Neural cell (in vitro differentiated cells): Measurements from ENCODE around the gene ACP1. TPM values are rescaled to one million over a fixed set of nuclear protein-coding genes. Genes with fewer than 3 reads are reported as not detected.
"Not testable (repeated sequence)": the region's sequence is repeated elsewhere in the genome, so short reads cannot be mapped to it uniquely, and the experiment has no call there.

Source experiments
- H2AFZ ChIP-seq: fragments of 200-600, 300-800 bp; sonication (generic), shearing (Covaris generic); 2 replicates; pipeline ENCODE4 v1.6.0; 2014; ENCODE audit warnings: low read depth, mild to moderate bottlenecking, antibody characterized with exemption, low read length, moderate library complexity
- H3F3A ChIP-seq: fragments of 200-600 bp; shearing (Covaris generic); 2 replicates; pipeline ENCODE4 v1.6.1; 2016; ENCODE audit warnings: mild to moderate bottlenecking, moderate library complexity, mixed read lengths, antibody characterized with exemption, low read length; ENCODE audit not compliant: insufficient read depth, poor library complexity, severe bottlenecking
- H3K27ac ChIP-seq: fragments of 200-600, 300-800 bp; sonication (generic), shearing (Covaris generic); 2 replicates; pipeline ENCODE4 v1.5.1; 2014; ENCODE audit warnings: mild to moderate bottlenecking, low read length, moderate library complexity
- H3K27me3 ChIP-seq: fragments of 300-800, 200-600 bp; sonication (generic), shearing (Covaris generic); 2 replicates; pipeline ENCODE4 v1.6.0; 2014; ENCODE audit warnings: mild to moderate bottlenecking, low read depth, low read length, moderate library complexity; ENCODE audit not compliant: insufficient read depth
- H3K36me3 ChIP-seq: fragments of 300-800, 200-600 bp; sonication (generic), shearing (Covaris generic); 2 replicates; pipeline ENCODE4 v1.5.1; 2014; ENCODE audit warnings: mild to moderate bottlenecking, antibody characterized with exemption, low read length, moderate library complexity; ENCODE audit not compliant: insufficient read depth
- H3K4me2 ChIP-seq: fragments of 300-800, 200-600 bp; sonication (generic), shearing (Covaris generic); 2 replicates; pipeline ENCODE4 v1.6.0; 2014; ENCODE audit warnings: mild to moderate bottlenecking, low read length
- H3K4me3 ChIP-seq: fragments of 300-800, 200-600 bp; sonication (generic), shearing (Covaris generic); 2 replicates; pipeline ENCODE4 v1.5.1; 2014; ENCODE audit warnings: mild to moderate bottlenecking, low read length, moderate library complexity
- H3K79me2 ChIP-seq: fragments of 200-600 bp; shearing (Covaris generic); replicated peaks from 2 replicates; pipeline ENCODE4 v1.6.0; 2014; ENCODE audit warnings: mild to moderate bottlenecking, low read length, moderate library complexity; ENCODE audit not compliant: insufficient read depth
- H3K9ac ChIP-seq: fragments of 300-800, 200-600 bp; sonication (generic), shearing (Covaris generic); 2 replicates; pipeline ENCODE4 v1.6.1; 2016; ENCODE audit warnings: mild to moderate bottlenecking, low read length, mixed read lengths
- H3K9me2 ChIP-seq: fragments of 200-600 bp; shearing (Covaris generic); 2 replicates; pipeline ENCODE4 v1.6.1; 2016; ENCODE audit warnings: mild to moderate bottlenecking, low read length, mixed read lengths; ENCODE audit not compliant: insufficient read depth
- H3K9me3 ChIP-seq: fragments of 200-600, 300-800 bp; sonication (generic), shearing (Covaris generic); 2 replicates; pipeline ENCODE4 v1.6.1; 2016; ENCODE audit warnings: mild to moderate bottlenecking, mixed run types, low read length, moderate library complexity, mixed read lengths
- H4K20me1 ChIP-seq: fragments of 200-600 bp; shearing (Covaris generic); 2 replicates; pipeline ENCODE4 v1.6.1; 2016; ENCODE audit warnings: mild to moderate bottlenecking, mixed run types; ENCODE audit not compliant: insufficient read depth
- EP300 ChIP-seq: fragments of 450-650 bp; conservative IDR thresholded peaks from 2 replicates; pipeline ENCODE4 v1.6.1; 2014; ENCODE audit warnings: antibody characterized with exemption, mild to moderate bottlenecking, moderate library complexity; ENCODE audit not compliant: poor library complexity, severe bottlenecking
- EZH2 ChIP-seq: fragments of 200-600, 300-800 bp; shearing (Covaris generic), sonication (generic); IDR thresholded peaks from 2 replicates; pipeline ENCODE4 v1.6.1; 2014; ENCODE audit warnings: antibody characterized with exemption, low read length, borderline replicate concordance, mild to moderate bottlenecking; ENCODE audit not compliant: insufficient read depth, poor library complexity, severe bottlenecking
- MXI1 ChIP-seq: fragments of 450-650 bp; conservative IDR thresholded peaks from 2 replicates; pipeline ENCODE4 v1.6.1; 2014; ENCODE audit warnings: antibody characterized with exemption, mild to moderate bottlenecking; ENCODE audit not compliant: poor library complexity, severe bottlenecking
- POLR2AphosphoS5 ChIP-seq: IDR thresholded peaks from 2 replicates; pipeline ENCODE4 v1.6.1; 2012
- RAD21 ChIP-seq: fragments of 450-650 bp; conservative IDR thresholded peaks from 2 replicates; pipeline ENCODE4 v1.6.1; 2014; ENCODE audit warnings: antibody characterized with exemption, mild to moderate bottlenecking, moderate library complexity
- SMC3 ChIP-seq: fragments of 450-650 bp; conservative IDR thresholded peaks from 2 replicates; pipeline ENCODE4 v1.6.1; 2014; ENCODE audit warnings: antibody characterized with exemption, mild to moderate bottlenecking, moderate library complexity; ENCODE audit not compliant: poor library complexity
- TAF1 ChIP-seq: IDR thresholded peaks from 2 replicates; pipeline ENCODE4 v1.6.1; 2012; ENCODE audit warnings: low read depth
- polyA plus RNA-seq: library from polyadenylated mRNA; depleted of rRNA; stranded (reverse); fragments of >200 nt; gene quantifications from 2 replicates; pipeline ENCODE4 v1.2.3, GENCODE V29; 2014
- TF ChIP-seq, protein P1 (sequence below): fragments of 450-650 bp; IDR thresholded peaks from 2 replicates; pipeline ENCODE4 v1.5.1; 2014; ENCODE audit warnings: antibody characterized with exemption, mild to moderate bottlenecking, moderate library complexity; ENCODE audit not compliant: poor library complexity, severe bottlenecking
- TF ChIP-seq, protein P2 (sequence below): IDR thresholded peaks from 2 replicates; pipeline ENCODE4 v1.6.1; 2012; ENCODE audit warnings: borderline replicate concordance

Gene ACP1
- polyA plus RNA-seq, 1 donor from 2014 or later: 263 TPM

DNA sequence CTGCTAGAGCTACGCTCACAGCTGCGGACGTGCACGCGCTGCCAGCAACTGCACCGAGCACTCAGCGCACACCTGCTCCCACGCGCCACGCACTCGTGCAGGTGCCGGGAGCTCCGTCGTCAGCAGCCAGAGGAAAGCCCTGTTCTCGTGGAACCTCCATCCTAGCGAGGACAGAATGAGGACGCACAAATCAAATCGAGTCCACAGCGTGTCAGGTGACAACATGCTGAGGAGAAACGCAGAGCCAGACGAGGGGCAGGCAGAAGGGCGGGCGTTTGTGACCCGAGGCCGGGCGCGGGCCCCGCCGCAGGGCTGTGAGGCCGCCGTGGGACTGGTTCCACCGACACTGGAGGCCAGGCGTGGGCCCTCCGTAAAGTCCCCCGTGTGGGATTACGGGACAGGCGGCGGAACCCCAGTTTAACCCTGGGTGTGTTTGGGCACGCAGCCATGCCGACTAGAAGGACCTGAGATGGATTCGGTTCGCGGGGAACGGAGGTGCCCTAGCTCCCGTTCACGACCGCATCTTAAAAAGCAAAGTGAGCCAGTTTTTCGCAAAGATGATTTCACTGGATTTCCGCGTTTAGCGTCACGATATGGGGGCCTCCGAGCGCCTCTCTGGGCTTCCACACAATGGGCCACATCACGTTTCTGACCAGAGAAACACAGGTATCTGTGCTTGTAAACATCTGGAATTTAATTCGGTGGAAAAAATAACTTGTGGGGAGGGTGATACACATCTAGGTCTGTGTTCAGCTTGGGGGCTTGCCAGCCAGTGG, 50.0 kb downstream of the ACP1 start:
- Histone ChIP-seq H3K9ac (no peak overlapping the region), H3K4me3 (no peak overlapping the region), H3K9me2 (no peaks in the 10 kb centered on the region), H3K4me2 (no peak overlapping the region), H3K27ac (no peak overlapping the region), H3F3A (no peaks in the 10 kb centered on the region), H3K36me3 (no peaks in the 10 kb centered on the region), H3K79me2 (no peaks in the 10 kb centered on the region), H3K9me3 (no peaks in the 10 kb centered on the region), H2AFZ (no peak overlapping the region), H4K20me1 (no peaks in the 10 kb centered on the region), H3K27me3 (no peaks in the 10 kb centered on the region)
- TF ChIP-seq EZH2 (no peak), EP300 (no peak), POLR2AphosphoS5 (no peak), TAF1 (no peak), RAD21 (no peak), MXI1 (no peak), SMC3 (no peak)
- TF ChIP-seq, protein P1, sequence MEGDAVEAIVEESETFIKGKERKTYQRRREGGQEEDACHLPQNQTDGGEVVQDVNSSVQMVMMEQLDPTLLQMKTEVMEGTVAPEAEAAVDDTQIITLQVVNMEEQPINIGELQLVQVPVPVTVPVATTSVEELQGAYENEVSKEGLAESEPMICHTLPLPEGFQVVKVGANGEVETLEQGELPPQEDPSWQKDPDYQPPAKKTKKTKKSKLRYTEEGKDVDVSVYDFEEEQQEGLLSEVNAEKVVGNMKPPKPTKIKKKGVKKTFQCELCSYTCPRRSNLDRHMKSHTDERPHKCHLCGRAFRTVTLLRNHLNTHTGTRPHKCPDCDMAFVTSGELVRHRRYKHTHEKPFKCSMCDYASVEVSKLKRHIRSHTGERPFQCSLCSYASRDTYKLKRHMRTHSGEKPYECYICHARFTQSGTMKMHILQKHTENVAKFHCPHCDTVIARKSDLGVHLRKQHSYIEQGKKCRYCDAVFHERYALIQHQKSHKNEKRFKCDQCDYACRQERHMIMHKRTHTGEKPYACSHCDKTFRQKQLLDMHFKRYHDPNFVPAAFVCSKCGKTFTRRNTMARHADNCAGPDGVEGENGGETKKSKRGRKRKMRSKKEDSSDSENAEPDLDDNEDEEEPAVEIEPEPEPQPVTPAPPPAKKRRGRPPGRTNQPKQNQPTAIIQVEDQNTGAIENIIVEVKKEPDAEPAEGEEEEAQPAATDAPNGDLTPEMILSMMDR: no peak
- TF ChIP-seq, protein P2, sequence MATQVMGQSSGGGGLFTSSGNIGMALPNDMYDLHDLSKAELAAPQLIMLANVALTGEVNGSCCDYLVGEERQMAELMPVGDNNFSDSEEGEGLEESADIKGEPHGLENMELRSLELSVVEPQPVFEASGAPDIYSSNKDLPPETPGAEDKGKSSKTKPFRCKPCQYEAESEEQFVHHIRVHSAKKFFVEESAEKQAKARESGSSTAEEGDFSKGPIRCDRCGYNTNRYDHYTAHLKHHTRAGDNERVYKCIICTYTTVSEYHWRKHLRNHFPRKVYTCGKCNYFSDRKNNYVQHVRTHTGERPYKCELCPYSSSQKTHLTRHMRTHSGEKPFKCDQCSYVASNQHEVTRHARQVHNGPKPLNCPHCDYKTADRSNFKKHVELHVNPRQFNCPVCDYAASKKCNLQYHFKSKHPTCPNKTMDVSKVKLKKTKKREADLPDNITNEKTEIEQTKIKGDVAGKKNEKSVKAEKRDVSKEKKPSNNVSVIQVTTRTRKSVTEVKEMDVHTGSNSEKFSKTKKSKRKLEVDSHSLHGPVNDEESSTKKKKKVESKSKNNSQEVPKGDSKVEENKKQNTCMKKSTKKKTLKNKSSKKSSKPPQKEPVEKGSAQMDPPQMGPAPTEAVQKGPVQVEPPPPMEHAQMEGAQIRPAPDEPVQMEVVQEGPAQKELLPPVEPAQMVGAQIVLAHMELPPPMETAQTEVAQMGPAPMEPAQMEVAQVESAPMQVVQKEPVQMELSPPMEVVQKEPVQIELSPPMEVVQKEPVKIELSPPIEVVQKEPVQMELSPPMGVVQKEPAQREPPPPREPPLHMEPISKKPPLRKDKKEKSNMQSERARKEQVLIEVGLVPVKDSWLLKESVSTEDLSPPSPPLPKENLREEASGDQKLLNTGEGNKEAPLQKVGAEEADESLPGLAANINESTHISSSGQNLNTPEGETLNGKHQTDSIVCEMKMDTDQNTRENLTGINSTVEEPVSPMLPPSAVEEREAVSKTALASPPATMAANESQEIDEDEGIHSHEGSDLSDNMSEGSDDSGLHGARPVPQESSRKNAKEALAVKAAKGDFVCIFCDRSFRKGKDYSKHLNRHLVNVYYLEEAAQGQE: no peak

DNA sequence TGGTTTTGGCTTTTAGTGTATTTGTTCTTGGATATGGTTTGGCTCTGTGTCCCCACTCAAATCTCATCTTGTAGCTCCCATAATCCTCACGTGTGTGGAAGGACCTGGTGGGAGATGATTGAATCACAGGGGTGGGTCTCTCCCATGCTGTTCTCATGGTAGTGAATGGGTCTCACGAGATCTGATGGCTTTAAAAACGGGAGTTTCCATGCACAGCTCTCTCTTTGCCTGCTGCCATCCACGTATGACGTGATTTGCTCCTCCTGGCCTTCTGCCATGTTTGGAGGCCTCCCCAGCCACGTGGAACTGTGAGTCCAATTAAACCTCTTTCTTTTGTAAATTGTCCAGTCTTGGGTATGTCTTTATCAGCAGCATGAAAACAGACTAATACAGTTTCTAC, 51.2 kb downstream of the ACP1 start:
- not testable (repeated sequence) for H3K9me2 ChIP-seq, H3K79me2 ChIP-seq, H3K4me3 ChIP-seq, H3K4me2 ChIP-seq, H3K27ac ChIP-seq, H3K9me3 ChIP-seq, H3K9ac ChIP-seq, H3F3A ChIP-seq, H4K20me1 ChIP-seq, H3K27me3 ChIP-seq, H2AFZ ChIP-seq, H3K36me3 ChIP-seq
